ENCODE measurements around the gene CMPK2. TPM values are rescaled to one million over a fixed set of nuclear protein-coding genes. Genes with fewer than 3 reads are reported as not detected.

Gene CMPK2
- total RNA-seq, 1 experiment from 2014 or later: 5.0 TPM

DNA sequence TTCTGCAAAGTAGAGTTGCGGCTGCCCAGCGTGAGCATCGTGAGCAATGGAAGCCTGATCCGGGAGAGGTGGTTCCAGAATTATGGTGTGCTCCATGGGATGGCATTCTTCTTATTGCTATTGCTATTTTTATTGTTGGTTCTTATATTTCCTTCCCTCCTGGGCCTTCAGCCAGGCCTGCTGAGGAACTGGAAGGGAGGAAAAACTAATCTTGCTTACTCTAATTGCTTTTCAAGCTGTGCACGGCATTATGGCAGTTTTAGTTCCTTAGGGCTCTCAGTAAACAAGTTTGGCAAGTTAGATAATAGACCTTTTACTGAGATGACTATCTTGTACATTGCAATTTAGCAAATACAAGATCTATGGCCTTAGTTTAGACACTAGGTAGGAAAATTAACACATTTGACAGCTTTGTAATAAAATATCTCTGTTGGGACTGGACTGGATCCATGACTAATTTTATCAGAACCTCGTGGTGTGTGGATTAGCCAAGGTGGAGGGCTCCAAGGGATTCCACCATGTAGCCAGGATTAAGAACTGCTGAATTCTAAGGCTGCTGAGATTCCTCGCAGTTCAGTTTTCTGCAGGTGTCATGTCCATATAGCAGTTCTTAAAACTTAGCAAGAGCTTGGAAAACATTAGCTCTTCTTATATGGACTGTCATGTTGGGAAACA, 17.9 kb upstream of the CMPK2 start:
- Histone ChIP-seq H3F3A (ENCODE audit: low read length, unreplicated experiment) (no peaks in the 10 kb centered on the region), H3K9me2 (replicated peaks; ENCODE audit: low read length) (no peaks in the 10 kb centered on the region), H3K4me3 (ENCODE audit: low read length) (no peak overlapping the region), H3K4me1 (ENCODE audit: insufficient read depth, low read length) (no peaks in the 10 kb centered on the region), H3K27me3 (ENCODE audit: low read length) (0 out of 2 replicates have a peak, but pooled peaks cover 4% of the 10 kb centered on the region), H3K9me3 (ENCODE audit: low read length) (no peaks in the 10 kb centered on the region), H2AFZ (ENCODE audit: low read length) (no peak overlapping the region), H3K36me3 (ENCODE audit: low read depth, low read length) (no peaks in the 10 kb centered on the region), H3K9ac (ENCODE audit: low read length) (no peak overlapping the region), H3K27ac (ENCODE audit: low read length) (no peak overlapping the region), H4K20me1 (ENCODE audit: low read length) (no peaks in the 10 kb centered on the region), H3K79me2 (ENCODE audit: low read length) (no peaks in the 10 kb centered on the region), H3K4me2 (ENCODE audit: low read length) (no peak overlapping the region)
- TF ChIP-seq EZH2phosphoT487 (IDR thresholded peaks at IDR 0.05; ENCODE audit: borderline replicate concordance, low read length) (no peak), EZH2 (IDR thresholded peaks at IDR 0.05; ENCODE audit: low read length, unreplicated experiment) (no peak)
- TF ChIP-seq, protein P1, sequence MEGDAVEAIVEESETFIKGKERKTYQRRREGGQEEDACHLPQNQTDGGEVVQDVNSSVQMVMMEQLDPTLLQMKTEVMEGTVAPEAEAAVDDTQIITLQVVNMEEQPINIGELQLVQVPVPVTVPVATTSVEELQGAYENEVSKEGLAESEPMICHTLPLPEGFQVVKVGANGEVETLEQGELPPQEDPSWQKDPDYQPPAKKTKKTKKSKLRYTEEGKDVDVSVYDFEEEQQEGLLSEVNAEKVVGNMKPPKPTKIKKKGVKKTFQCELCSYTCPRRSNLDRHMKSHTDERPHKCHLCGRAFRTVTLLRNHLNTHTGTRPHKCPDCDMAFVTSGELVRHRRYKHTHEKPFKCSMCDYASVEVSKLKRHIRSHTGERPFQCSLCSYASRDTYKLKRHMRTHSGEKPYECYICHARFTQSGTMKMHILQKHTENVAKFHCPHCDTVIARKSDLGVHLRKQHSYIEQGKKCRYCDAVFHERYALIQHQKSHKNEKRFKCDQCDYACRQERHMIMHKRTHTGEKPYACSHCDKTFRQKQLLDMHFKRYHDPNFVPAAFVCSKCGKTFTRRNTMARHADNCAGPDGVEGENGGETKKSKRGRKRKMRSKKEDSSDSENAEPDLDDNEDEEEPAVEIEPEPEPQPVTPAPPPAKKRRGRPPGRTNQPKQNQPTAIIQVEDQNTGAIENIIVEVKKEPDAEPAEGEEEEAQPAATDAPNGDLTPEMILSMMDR (conservative IDR thresholded peaks at IDR 0.05; ENCODE audit: low read depth, low read length): no peak
- intact Hi-C loops (cut with micrococcal nuclease): no loop called here
- BruUV-seq (replicated peaks): no TSS peak
- ChIA-PET CTCF (no interaction called here), POLR2A (ENCODE audit: unreplicated experiment) (no interaction called here)
- DNase-seq (no peak), ATAC-seq (peak; percentile 31; the same call in 1 of the 2 replicates)

DNA sequence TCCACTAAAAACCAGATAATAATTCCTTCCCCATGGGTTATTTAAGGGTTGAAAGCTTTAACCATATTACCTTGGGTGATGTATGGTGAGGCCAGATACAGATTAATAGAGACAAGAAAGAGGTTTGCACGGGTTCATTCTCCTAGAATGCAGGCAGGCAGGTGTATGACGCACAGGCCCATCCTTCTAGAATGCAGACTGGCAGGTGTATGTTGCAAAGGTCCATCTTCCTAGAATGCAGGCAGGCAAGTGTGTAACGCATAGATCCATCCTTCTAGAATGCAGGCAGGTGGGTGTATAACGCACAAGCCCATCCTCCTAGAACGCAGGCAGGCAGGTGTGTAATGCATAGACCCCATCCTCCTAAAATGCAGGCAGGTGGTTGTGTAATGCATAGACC, 15.8 kb upstream of the CMPK2 start:
- Histone ChIP-seq H4K20me1 (ENCODE audit: low read length) (no peaks in the 10 kb centered on the region), H3K27me3 (ENCODE audit: low read length) (0 out of 2 replicates have a peak, but pooled peaks cover 4% of the 10 kb centered on the region), H3K9me2 (replicated peaks; ENCODE audit: low read length) (no peaks in the 10 kb centered on the region), H3K4me2 (ENCODE audit: low read length) (no peak overlapping the region), H3K4me1 (ENCODE audit: insufficient read depth, low read length) (peaks cover 5% of the 10 kb centered on the region; the same call in 1 of the 2 replicates), H3K9me3 (ENCODE audit: low read length) (no peaks in the 10 kb centered on the region), H2AFZ (ENCODE audit: low read length) (no peak overlapping the region), H3K36me3 (ENCODE audit: low read depth, low read length) (no peaks in the 10 kb centered on the region), H3K9ac (ENCODE audit: low read length) (no peak overlapping the region), H3K79me2 (ENCODE audit: low read length) (no peaks in the 10 kb centered on the region), H3K4me3 (ENCODE audit: low read length) (no peak overlapping the region), H3K27ac (ENCODE audit: low read length) (no peak overlapping the region), H3F3A (ENCODE audit: low read length, unreplicated experiment) (no peaks in the 10 kb centered on the region)
- DNase-seq (no peak), ATAC-seq (no peak)
- no peak for TF ChIP-seq EZH2phosphoT487 (IDR thresholded peaks at IDR 0.05; ENCODE audit: borderline replicate concordance, low read length)
- TF ChIP-seq EZH2 (IDR thresholded peaks at IDR 0.05; ENCODE audit: low read length, unreplicated experiment): no peak
- TF ChIP-seq, protein P1 (conservative IDR thresholded peaks at IDR 0.05; ENCODE audit: low read depth, low read length): no peak
- POLR2A ChIA-PET (ENCODE audit: unreplicated experiment): no interaction called here
- BruUV-seq (replicated peaks): no TSS peak
- intact Hi-C loops (cut with micrococcal nuclease): no loop called here
- CTCF ChIA-PET: no interaction called here

DNA sequence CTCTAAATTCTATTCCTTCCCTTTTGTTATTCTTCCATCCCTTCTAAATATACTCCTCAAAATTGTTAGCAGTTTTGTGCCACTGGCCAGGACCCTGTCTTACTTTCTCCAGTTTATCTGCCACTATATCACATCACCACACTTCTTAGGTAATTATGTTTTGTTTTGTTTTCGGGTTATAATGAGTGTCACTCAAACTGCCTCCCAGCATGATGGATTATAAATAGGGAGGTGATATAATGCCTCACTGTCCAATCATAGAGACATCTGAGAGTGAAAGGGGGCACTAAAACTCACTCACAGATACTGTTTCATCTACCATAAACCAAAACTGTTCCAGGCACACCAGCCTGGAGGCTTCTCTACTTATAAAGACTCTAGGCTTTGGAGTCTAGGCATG, 15.3 kb upstream of the CMPK2 start:
- H3K27me3 ChIP-seq (ENCODE audit: low read length): 0 out of 2 replicates have a peak, but pooled peaks cover 4% of the 10 kb centered on the region
- no peaks in the 10 kb centered on the region for H3K36me3 ChIP-seq (ENCODE audit: low read depth, low read length)
- no peaks in the 10 kb centered on the region for H4K20me1 ChIP-seq (ENCODE audit: low read length)
- ATAC-seq (no peak), DNase-seq (no peak)
- H3K9ac ChIP-seq (ENCODE audit: low read length): no peak overlapping the region
- no peaks in the 10 kb centered on the region for H3K79me2 ChIP-seq (ENCODE audit: low read length)
- no peak overlapping the region for H3K27ac ChIP-seq (ENCODE audit: low read length)
- POLR2A ChIA-PET (ENCODE audit: unreplicated experiment): no interaction called here
- H3K4me3 ChIP-seq (ENCODE audit: low read length): no peak overlapping the region
- intact Hi-C loops (cut with micrococcal nuclease): no loop called here
- H3K9me3 ChIP-seq (ENCODE audit: low read length): no peaks in the 10 kb centered on the region
- TF ChIP-seq, protein P1 (conservative IDR thresholded peaks at IDR 0.05; ENCODE audit: low read depth, low read length): no peak
- no peak for TF ChIP-seq EZH2 (IDR thresholded peaks at IDR 0.05; ENCODE audit: low read length, unreplicated experiment)
- peaks cover 5% of the 10 kb centered on the region; the same call in 1 of the 2 replicates for H3K4me1 ChIP-seq (ENCODE audit: insufficient read depth, low read length)
- no peaks in the 10 kb centered on the region for H3F3A ChIP-seq (ENCODE audit: low read length, unreplicated experiment)
- H3K9me2 ChIP-seq (replicated peaks; ENCODE audit: low read length): no peaks in the 10 kb centered on the region
- CTCF ChIA-PET: no interaction called here
- no TSS peak for BruUV-seq (replicated peaks)
- no peak overlapping the region for H2AFZ ChIP-seq (ENCODE audit: low read length)
- no peak overlapping the region for H3K4me2 ChIP-seq (ENCODE audit: low read length)
